CD4-positive, alpha-beta T cell treated with Interleukin-21 for 1 hour (primary cell): Measurements from ENCODE around the gene FGF16.
"Not testable (repeated sequence)": the region's sequence is repeated elsewhere in the genome, so short reads cannot be mapped to it uniquely, and the experiment has no call there.

Experiments used
- DNase-seq: peaks from one replicate; pipeline ENCODE4 v3.0.0-alpha.2; 2020

The FGF16 gene

DNA sequence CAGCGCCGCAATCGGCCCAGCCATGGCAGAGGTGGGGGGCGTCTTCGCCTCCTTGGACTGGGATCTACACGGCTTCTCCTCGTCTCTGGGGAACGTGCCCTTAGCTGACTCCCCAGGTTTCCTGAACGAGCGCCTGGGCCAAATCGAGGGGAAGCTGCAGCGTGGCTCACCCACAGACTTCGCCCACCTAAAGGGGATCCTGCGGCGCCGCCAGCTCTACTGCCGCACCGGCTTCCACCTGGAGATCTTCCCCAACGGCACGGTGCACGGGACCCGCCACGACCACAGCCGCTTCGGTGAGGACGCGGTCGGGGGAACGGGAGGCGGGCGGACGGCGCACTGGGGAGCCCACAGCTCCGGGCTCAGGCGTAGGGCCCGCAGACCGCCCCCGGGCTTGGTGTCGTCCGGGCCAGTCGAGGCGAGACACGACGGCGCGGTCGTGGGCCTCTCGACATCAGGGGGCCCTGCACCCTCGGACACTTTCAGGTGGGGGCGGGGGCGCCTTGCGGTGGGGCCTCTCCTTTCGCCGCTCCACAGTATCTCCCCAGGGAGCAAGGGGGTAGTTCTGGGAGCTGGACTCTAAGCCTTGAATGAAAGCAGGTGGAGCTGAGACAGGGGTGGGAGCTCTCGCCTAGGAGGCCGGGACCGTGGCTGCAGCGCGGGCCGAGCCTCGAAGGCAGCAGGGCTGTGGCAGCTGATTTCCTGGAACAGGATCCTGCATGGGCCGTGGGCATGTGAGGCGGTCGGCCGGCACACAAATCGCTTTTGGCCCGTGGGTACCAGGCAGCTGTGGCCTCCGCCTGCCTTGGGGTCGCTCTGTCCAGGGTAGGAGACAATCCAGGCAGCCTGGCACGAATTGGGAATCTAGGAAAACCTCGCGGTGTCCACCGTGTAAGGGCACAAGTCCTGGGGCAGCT lies 722 bp downstream of the FGF16 start:
- no peak for DNase-seq

DNA sequence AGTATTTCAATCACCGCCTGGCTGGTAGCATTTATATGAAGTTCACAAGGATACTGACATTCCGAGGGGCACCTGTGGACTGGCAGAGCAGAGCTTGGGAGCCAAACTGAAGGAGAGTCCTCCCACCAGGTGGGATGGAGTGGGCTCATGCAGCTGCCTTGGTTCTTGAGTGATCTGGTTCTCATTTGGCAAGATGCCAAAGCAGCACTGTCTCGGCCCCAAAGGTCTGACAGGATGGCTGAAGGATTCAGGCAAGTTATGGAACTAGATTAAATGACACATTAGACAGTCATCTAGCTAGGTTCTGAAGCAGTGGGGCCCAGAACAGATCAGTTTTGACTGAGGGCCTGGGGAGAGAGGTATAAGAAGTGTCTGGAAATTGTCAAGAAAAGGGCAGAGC lies 3.2 kb downstream of the FGF16 start:
- no peak for DNase-seq

DNA sequence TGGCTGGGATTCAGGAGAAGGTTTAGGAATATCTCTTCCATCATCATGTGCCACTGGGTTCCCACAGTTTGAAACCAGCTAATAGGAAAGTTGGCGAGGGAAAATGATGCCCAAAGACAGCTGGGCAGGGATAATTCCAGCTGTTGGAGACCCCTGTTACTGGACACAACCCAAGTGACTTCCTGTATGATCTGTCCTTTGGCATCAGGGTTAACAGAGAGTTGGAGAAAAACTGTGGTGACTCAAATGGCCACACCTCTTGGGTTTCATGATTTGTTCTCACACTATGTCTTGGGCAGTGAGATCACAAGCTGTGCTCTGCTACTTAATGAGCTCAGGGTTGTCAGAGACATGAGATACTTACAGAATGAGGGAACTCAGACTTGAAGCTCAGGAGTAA lies 3.8 kb downstream of the FGF16 start:
- DNase-seq: no peak

DNA sequence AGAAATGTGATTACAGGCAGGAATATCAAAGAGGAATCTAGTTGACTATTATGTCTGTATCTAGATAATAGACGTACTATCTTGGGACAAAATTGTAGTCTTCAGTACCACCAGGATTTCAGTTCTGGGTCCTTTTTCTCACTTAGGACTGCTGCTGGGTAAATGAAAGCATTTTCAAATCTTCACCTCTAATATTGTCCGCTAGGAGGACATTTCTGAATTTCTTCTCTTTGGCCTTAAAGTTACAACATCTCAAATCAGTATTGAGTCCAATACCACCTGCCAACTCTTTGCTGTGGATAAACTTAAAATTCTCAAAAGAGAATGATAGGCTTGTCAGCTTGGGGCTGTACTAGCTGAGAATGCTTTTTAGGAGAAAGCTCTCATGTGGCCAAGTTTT lies 6.0 kb downstream of the FGF16 start:
- DNase-seq: no peak

DNA sequence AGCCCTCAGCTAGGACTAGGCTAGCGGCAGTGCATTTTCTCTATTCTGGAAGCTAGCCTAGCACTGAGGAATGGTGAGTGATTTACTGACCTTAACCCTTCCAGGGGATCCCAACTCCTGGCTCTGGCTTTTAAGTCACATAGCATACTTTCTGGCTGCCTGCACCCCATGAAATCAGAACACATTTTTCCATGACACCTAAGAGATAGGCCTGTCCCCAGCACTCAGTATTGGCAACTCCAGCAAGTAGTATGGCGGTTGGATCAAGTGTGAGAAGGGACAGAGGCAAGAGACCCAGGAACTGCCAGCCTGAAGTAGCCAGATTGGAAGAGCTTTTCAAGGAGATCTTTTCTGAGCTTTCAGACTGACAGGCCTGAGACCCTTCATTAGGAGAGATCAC lies 8.2 kb downstream of the FGF16 start:
- DNase-seq: no peak

DNA sequence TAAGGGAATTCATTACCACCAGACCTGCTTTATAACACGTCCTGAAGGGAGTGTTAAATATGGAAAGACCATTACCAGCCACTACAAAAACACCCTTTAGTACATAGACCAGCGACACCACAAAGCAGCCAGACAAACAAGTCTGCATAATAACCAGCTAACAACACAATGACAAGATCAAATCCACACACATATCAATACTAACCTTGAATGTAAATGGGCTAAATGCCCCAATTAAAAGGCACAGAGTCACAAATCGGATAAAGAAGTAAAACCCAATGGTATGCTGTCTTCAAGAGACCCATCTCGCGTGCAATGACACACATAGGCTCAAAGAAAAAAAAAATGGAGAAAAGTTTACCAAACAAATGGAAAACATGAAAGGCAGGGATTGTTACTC lies 36.9 kb downstream of the FGF16 start:
- no peak for DNase-seq

DNA sequence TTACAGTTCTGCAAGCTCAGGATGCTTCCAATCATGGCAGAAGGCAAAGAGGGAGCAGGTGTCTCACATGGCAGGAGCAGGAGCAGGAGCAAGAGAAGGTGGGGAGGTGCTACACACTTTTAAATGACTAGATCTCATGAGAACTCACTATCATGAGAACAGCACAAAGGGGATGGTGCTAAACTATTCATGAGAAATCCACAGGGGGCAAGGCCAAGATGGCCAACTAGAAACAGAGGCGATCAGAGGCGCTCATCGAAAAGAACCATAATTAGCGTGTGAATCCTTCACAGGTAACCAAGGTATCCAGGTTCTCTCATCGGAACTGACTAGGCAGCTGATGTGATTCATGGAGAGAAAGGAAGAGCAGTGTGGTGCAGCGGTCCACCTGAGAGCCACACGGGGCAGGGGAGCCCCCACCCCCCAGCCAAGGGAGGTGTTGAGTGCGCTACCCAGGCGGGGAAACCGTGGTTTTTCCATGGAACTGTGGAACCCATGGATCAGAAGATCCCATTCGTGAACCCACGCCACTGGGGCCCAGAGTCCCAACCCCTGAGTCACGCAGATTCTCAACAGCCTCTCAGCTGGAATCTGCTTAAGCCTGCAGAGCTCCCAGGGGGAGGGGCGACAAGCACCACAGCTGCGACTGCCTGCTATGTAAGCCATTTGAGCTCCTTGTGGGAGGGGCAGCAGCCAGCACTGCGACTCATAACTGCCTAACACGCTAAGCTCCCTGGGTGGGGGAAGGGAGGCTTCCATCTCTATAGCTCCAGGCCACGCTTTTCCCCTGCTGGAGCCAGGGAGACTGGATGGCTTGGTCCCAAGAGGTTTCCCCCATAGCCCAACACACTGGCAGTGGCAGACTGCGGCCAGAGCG lies 46.7 kb downstream of the FGF16 start:
- no peak for DNase-seq

DNA sequence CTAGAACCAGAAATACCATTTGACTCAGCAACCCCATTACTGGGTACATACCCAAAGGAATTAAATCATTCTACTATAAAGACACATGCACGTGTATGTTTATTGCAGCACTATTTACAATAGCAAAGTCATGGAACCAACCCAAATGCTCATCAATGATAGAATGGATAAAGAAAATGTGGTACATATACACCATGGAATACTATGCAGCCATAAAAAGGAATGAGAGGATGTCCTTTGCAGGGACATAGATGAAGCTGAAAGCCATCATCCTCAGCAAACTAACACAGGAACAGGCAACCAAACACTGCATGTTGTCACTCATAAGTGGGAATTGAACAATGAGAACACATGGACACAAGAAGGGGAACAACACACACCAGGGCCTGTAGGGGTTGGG lies 53.0 kb downstream of the FGF16 start:
- DNase-seq: not testable (repeated sequence)

DNA sequence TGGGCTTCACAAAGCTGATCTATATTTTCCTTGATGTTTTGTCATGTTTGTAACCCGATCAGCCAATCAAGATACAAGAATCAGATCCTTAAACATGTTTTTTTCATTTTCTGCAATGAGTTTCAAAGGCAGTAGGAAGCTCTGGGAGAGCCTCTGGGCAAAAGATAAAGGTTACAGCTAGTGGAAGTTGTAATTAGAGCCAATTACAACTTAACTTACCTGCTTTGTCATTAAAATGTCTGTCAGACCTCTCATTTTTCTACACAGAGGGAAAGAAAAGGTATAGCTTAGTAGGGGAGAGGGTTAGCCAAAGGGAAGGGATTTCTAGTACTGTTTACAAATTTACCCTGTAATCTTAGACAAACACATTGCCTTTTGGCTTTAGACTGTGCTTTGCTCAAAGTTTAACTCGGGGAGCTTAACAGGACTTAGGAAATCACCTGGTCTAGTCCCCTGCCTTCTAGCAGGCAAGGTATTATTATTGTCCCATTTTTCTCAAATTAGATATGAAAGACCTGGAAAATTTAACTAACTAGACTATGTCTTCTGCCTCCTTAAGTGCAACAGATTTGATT lies 55.8 kb downstream of the FGF16 start:
- no peak for DNase-seq

DNA sequence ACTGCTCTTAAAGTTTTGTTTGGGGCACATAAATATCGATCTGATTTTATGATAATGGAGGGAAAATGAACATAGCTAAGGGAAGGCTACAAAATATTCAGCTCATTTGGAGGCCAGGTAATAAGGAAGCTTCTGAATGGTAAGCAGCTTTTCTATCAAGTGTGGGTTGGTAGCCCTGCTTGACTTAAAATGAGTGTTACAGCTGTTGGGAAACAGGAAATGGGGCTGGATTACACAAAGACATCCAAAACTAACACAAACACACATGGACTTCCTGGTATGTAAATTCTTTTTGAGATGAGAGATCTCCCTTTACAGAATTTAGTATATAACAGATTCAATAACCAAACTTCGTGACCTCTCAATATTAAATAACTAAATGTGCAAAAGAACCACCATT lies 58.0 kb downstream of the FGF16 start:
- no peak for DNase-seq
